Measurements from ENCODE around the gene DLGAP1. TPM values are rescaled to one million over a fixed set of nuclear protein-coding genes. Genes with fewer than 3 reads are reported as not detected.

The DLGAP1 gene
- total RNA-seq, 1 experiment from 2014 or later, result 0.46 TPM

GRCh38 chr18:3454365-3455089 lies 1000.6 kb downstream of the DLGAP1 start:
- DNase-seq (ENCODE audit: low read depth), result peak; percentile 80

GRCh38 chr18:3453540-3454364 lies 1001.4 kb downstream of the DLGAP1 start:
- DNase-seq (ENCODE audit: low read depth), result peak; percentile 88

GRCh38 chr18:3452750-3453539 lies 1002.2 kb downstream of the DLGAP1 start:
- DNase-seq (ENCODE audit: low read depth), result no peak

GRCh38 chr18:3451989-3452749 lies 1002.9 kb downstream of the DLGAP1 start:
- peak; percentile 54 for DNase-seq (ENCODE audit: low read depth)

- DNase-seq (ENCODE audit: low read depth), result peak; percentile 91
These were observed 1003.7 kb downstream of the DLGAP1 start for GRCh38 chr18:3451183-3451988.

- no peak for DNase-seq (ENCODE audit: low read depth)
These were observed 1004.3 kb downstream of the DLGAP1 start for GRCh38 chr18:3450799-3451182.

- peak; percentile 86 for DNase-seq (ENCODE audit: low read depth)
These were observed 1004.9 kb downstream of the DLGAP1 start, which contains the start of gene TGIF1 for GRCh38 chr18:3450012-3450798. Gene TGIF1 (plus strand): TSS chr18:3450172. CDS start chr18:3450490, 318 bp downstream.

- peak; percentile 95 for DNase-seq (ENCODE audit: low read depth)
These were observed 1005.5 kb downstream of the DLGAP1 start for GRCh38 chr18:3449512-3450011.

- no peak for DNase-seq (ENCODE audit: low read depth)
These were observed 1006.1 kb downstream of the DLGAP1 start for GRCh38 chr18:3448838-3449511.

GRCh38 chr18:3447895-3448837 lies 1006.9 kb downstream of the DLGAP1 start:
- DNase-seq (ENCODE audit: low read depth), result peak; percentile 98

- DNase-seq (ENCODE audit: low read depth), result peak; percentile 71
These were observed 1007.8 kb downstream of the DLGAP1 start for GRCh38 chr18:3447068-3447894.

Measured in LHCN-M2 (cell line).